Measurements from ENCODE around the gene SOX10.

Gene SOX10

GRCh38 chr22:38031491-38031890, 47.1 kb upstream of the SOX10 start:
- H3K79me2 ChIP-seq (ENCODE audit: insufficient read depth, low read length) = no peaks in the 10 kb centered on the region
- H3F3A ChIP-seq (ENCODE audit: low read depth) = no peaks in the 10 kb centered on the region
- H4K20me1 ChIP-seq (ENCODE audit: insufficient read depth, low read length, poor library complexity, severe bottlenecking) = no peaks in the 10 kb centered on the region
- H3K4me2 ChIP-seq (ENCODE audit: low read depth, low read length, poor library complexity, severe bottlenecking) = no peak overlapping the region
- no peaks in the 10 kb centered on the region for H3K4me1 ChIP-seq (ENCODE audit: insufficient read depth, low read length, poor library complexity, severe bottlenecking)
- H3K36me3 ChIP-seq (ENCODE audit: insufficient read depth, low read length) = no peaks in the 10 kb centered on the region
- no peak overlapping the region for H3K9ac ChIP-seq (ENCODE audit: low read depth, low read length, poor library complexity, severe bottlenecking)
- TF ChIP-seq CTCF (conservative IDR thresholded peaks at IDR 0.05; ENCODE audit: low read length) (no peak), EZH2phosphoT487 (IDR thresholded peaks at IDR 0.05; ENCODE audit: borderline replicate concordance) (no peak)
- no peaks in the 10 kb centered on the region for H3K9me3 ChIP-seq (ENCODE audit: insufficient read depth, low read depth, low read length)
- no peaks in the 10 kb centered on the region for H3K27me3 ChIP-seq (ENCODE audit: insufficient read depth, low read length, poor library complexity, severe bottlenecking)
- no peaks in the 10 kb centered on the region for H3K9me2 ChIP-seq (replicated peaks; ENCODE audit: low read depth, low read length)
- H3K4me3 ChIP-seq (ENCODE audit: low read length, poor library complexity, severe bottlenecking) = no peak overlapping the region
- no peak overlapping the region for H2AFZ ChIP-seq (ENCODE audit: low read length)

GRCh38 chr22:38030311-38031133, 46.2 kb upstream of the SOX10 start:
- H3K79me2 ChIP-seq (ENCODE audit: insufficient read depth, low read length) = no peaks in the 10 kb centered on the region
- no peak overlapping the region for H2AFZ ChIP-seq (ENCODE audit: low read length)
- H3K9ac ChIP-seq (ENCODE audit: low read depth, low read length, poor library complexity, severe bottlenecking) = no peak overlapping the region
- no peaks in the 10 kb centered on the region for H3K9me2 ChIP-seq (replicated peaks; ENCODE audit: low read depth, low read length)
- no peaks in the 10 kb centered on the region for H3K36me3 ChIP-seq (ENCODE audit: insufficient read depth, low read length)
- H3K4me2 ChIP-seq (ENCODE audit: low read depth, low read length, poor library complexity, severe bottlenecking) = no peak overlapping the region
- no peaks in the 10 kb centered on the region for H3F3A ChIP-seq (ENCODE audit: low read depth)
- H3K27me3 ChIP-seq (ENCODE audit: insufficient read depth, low read length, poor library complexity, severe bottlenecking) = no peaks in the 10 kb centered on the region
- no peaks in the 10 kb centered on the region for H4K20me1 ChIP-seq (ENCODE audit: insufficient read depth, low read length, poor library complexity, severe bottlenecking)
- no peak overlapping the region for H3K4me3 ChIP-seq (ENCODE audit: low read length, poor library complexity, severe bottlenecking)
- no peaks in the 10 kb centered on the region for H3K4me1 ChIP-seq (ENCODE audit: insufficient read depth, low read length, poor library complexity, severe bottlenecking)
- TF ChIP-seq EZH2phosphoT487 (IDR thresholded peaks at IDR 0.05; ENCODE audit: borderline replicate concordance) = no peak
- TF ChIP-seq CTCF (conservative IDR thresholded peaks at IDR 0.05; ENCODE audit: low read length) = no peak
- no peaks in the 10 kb centered on the region for H3K9me3 ChIP-seq (ENCODE audit: insufficient read depth, low read depth, low read length)

GRCh38 chr22:38029901-38030300, 45.5 kb upstream of the SOX10 start:
- Histone ChIP-seq H3F3A (ENCODE audit: low read depth) (no peaks in the 10 kb centered on the region), H3K4me3 (ENCODE audit: low read length, poor library complexity, severe bottlenecking) (no peak overlapping the region), H2AFZ (ENCODE audit: low read length) (no peak overlapping the region), H3K9me2 (replicated peaks; ENCODE audit: low read depth, low read length) (no peaks in the 10 kb centered on the region), H3K36me3 (ENCODE audit: insufficient read depth, low read length) (no peaks in the 10 kb centered on the region), H3K4me1 (ENCODE audit: insufficient read depth, low read length, poor library complexity, severe bottlenecking) (no peaks in the 10 kb centered on the region), H3K4me2 (ENCODE audit: low read depth, low read length, poor library complexity, severe bottlenecking) (no peak overlapping the region), H4K20me1 (ENCODE audit: insufficient read depth, low read length, poor library complexity, severe bottlenecking) (no peaks in the 10 kb centered on the region), H3K9me3 (ENCODE audit: insufficient read depth, low read depth, low read length) (no peaks in the 10 kb centered on the region), H3K27me3 (ENCODE audit: insufficient read depth, low read length, poor library complexity, severe bottlenecking) (no peaks in the 10 kb centered on the region), H3K9ac (ENCODE audit: low read depth, low read length, poor library complexity, severe bottlenecking) (no peak overlapping the region), H3K79me2 (ENCODE audit: insufficient read depth, low read length) (no peaks in the 10 kb centered on the region)
- no peak for TF ChIP-seq CTCF (conservative IDR thresholded peaks at IDR 0.05; ENCODE audit: low read length)
- no peak for TF ChIP-seq EZH2phosphoT487 (IDR thresholded peaks at IDR 0.05; ENCODE audit: borderline replicate concordance)

Measured in Loucy (cell line).